SK-N-MC (cell line): ENCODE data around the gene PHETA1.

Source experiments
- DNase-seq: peaks from one replicate; pipeline ENCODE4 v3.0.0-alpha.2; 2011; ENCODE audit warnings: low read depth, low spot score
- H3K27ac ChIP-seq: fragments of 200-600 bp; sonication (generic); 2 replicates; pipeline ENCODE4 v1.5.1; 2016; ENCODE audit warnings: mixed run types
- H3K36me3 ChIP-seq: fragments of 200-600 bp; sonication (generic); 2 replicates; pipeline ENCODE4 v1.6.1; 2017; ENCODE audit warnings: antibody characterized with exemption, low read length, mixed read lengths; ENCODE audit not compliant: insufficient read depth
- H3K4me3 ChIP-seq: fragments of 200-600 bp; sonication (generic); 2 replicates; pipeline ENCODE4 v1.5.1; 2016
- H3K9ac ChIP-seq: fragments of 200-600 bp; sonication (generic); 2 replicates; pipeline ENCODE4 v1.8.0; 2017; ENCODE audit warnings: mixed run types, mixed read lengths; ENCODE audit not compliant: insufficient read length
- H3K9me3 ChIP-seq: fragments of 200-600 bp; sonication (generic); 2 replicates; pipeline ENCODE4 v1.6.1; 2017; ENCODE audit warnings: low read depth, mild to moderate bottlenecking, antibody characterized with exemption, low read length, moderate library complexity, mixed read lengths
- EZH2 ChIP-seq: fragments of 200-600 bp; sonication (generic); IDR thresholded peaks from one replicate; pipeline ENCODE4 v1.6.1; 2017; ENCODE audit warnings: antibody characterized with exemption
- FOXP2 ChIP-seq: optimal IDR thresholded peaks from 2 replicates; pipeline ENCODE3; 2011; ENCODE audit warnings: mild to moderate bottlenecking, moderate library complexity; ENCODE audit not compliant: insufficient read depth; ENCODE audit errors: extremely low read length, control extremely low read depth
- POLR2AphosphoS5 ChIP-seq: IDR thresholded peaks from 2 replicates; pipeline ENCODE4 v1.6.1; 2012; ENCODE audit warnings: mild to moderate bottlenecking, low read depth, low read length, borderline replicate concordance

Gene PHETA1, protein sequence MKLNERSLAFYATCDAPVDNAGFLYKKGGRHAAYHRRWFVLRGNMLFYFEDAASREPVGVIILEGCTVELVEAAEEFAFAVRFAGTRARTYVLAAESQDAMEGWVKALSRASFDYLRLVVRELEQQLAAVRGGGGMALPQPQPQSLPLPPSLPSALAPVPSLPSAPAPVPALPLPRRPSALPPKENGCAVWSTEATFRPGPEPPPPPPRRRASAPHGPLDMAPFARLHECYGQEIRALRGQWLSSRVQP

DNA sequence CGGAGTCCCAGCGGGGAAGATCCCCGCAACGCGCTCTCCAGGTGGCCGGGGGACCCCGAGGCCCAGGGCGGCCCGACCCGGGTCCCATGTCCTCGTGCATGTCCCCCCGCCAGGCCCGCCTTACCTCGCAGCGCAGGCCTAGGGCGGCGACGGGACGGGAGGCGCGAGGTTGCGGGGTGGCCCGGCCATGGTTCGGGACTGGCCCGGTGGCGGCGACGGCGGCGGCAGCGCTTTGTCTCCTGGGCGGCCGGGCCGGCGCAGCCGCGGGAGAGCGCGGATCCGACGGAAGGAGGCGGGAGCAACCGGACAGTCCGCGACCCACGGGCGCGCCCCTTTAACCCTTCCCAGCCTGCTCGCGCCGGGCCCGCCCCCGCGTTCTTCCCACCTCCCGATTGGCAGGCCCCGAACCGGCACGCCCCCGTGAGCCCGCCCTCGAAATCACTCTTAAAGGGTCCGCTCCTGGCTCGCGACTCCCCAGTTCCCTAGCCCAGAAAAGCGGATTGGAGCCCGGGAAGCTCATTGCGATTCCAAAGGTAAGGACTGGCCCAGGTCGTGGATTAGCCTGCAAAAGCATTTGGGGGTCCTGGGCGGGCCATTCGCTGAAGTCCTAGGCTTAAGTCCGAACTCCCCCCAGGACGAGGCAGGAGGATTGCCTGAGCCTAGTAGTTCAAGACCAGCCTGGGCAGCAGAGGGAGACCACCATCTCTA lies at the start of gene PHETA1:
TSS of gene PHETA1 (minus strand) at position 308 of the 708 bp plus-strand sequence. CDS start 5,668 bp downstream, outside the sequence.
- Histone ChIP-seq H3K36me3 (no peaks in the 10 kb centered on the region), H3K4me3 (peak within 1 kb of the TSS; percentile 80), H3K9ac (peak within 1 kb of the TSS; percentile 63), H3K9me3 (no peaks in the 10 kb centered on the region), H3K27ac (no peak within 1 kb of the TSS)
- no peak for TF ChIP-seq EZH2
- peak; percentile 10 for DNase-seq

- Histone ChIP-seq H3K36me3 (peaks cover 44% of the 10 kb centered on the region), H3K27ac (no peak overlapping the region), H3K9me3 (no peaks in the 10 kb centered on the region), H3K9ac (no peak overlapping the region), H3K4me3 (no peak overlapping the region)
- no peak for TF ChIP-seq FOXP2
- TF ChIP-seq POLR2AphosphoS5, result no peak
- no peak for TF ChIP-seq EZH2
- DNase-seq, result no peak
These were observed 49.6 kb upstream of the PHETA1 start for GRCh38 chr12:111418594-111418880.

GRCh38 chr12:111417784-111418593 lies 49.1 kb upstream of the PHETA1 start:
- Histone ChIP-seq H3K9me3 (no peaks in the 10 kb centered on the region), H3K4me3 (no peak overlapping the region), H3K9ac (no peak overlapping the region), H3K36me3 (peaks cover 44% of the 10 kb centered on the region), H3K27ac (no peak overlapping the region)
- DNase-seq, result no peak
- TF ChIP-seq FOXP2, result no peak
- TF ChIP-seq POLR2AphosphoS5, result no peak
- TF ChIP-seq EZH2, result no peak

DNA sequence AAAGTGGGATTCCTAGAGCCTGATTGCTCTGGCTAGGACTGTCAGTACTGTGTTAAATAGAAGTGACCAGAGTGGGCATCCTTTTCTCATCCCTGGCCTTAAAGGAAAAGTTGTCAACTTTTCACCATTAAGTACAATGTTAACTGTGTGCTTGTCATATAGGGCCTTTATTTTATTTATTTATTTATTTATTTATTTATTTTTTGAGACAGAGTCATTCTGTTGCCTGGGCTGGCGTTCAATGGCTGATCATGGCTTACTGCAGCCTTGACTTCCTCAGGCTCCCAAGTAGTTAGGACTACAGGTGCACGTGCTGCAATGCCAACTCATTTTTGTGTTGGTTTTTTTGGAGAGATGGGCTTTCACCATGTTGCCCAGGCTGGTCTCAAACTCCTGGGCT lies 48.4 kb upstream of the PHETA1 start:
- Histone ChIP-seq H3K36me3 (peaks cover 44% of the 10 kb centered on the region), H3K4me3 (no peak overlapping the region), H3K9me3 (no peaks in the 10 kb centered on the region), H3K27ac (no peak overlapping the region), H3K9ac (no peak overlapping the region)
- no peak for DNase-seq
- TF ChIP-seq FOXP2, result no peak
- no peak for TF ChIP-seq POLR2AphosphoS5
- no peak for TF ChIP-seq EZH2

- peaks cover 26% of the 10 kb centered on the region for H3K36me3 ChIP-seq
- H3K9me3 ChIP-seq, result no peaks in the 10 kb centered on the region
- H3K4me3 ChIP-seq, result no peak overlapping the region
- no peak for TF ChIP-seq POLR2AphosphoS5
- TF ChIP-seq EZH2, result no peak
- TF ChIP-seq FOXP2, result no peak
- H3K27ac ChIP-seq, result 0 out of 2 replicates have a peak overlapping the region, but pooled peaks have one; percentile 25
- DNase-seq, result no peak
- no peak overlapping the region for H3K9ac ChIP-seq
These were observed 45.9 kb upstream of the PHETA1 start for GRCh38 chr12:111414711-111415252.

GRCh38 chr12:111413442-111414086 lies 44.7 kb upstream of the PHETA1 start:
- Histone ChIP-seq H3K9me3 (no peaks in the 10 kb centered on the region), H3K27ac (peak overlapping the region; percentile 96; the same call in 1 of the 2 replicates), H3K9ac (no peak overlapping the region), H3K36me3 (peaks cover 16% of the 10 kb centered on the region; the same call in 1 of the 2 replicates), H3K4me3 (no peak overlapping the region)
- no peak for DNase-seq
- TF ChIP-seq EZH2 (no peak), POLR2AphosphoS5 (no peak), FOXP2 (no peak)

- H3K27ac ChIP-seq, result peak overlapping the region; percentile 96
- no peak for TF ChIP-seq EZH2
- no peak overlapping the region for H3K9ac ChIP-seq
- peak overlapping the region; percentile 68; the same call in 1 of the 2 replicates for H3K4me3 ChIP-seq
- DNase-seq, result no peak
- no peaks in the 10 kb centered on the region for H3K9me3 ChIP-seq
- peaks cover 13% of the 10 kb centered on the region; the same call in 1 of the 2 replicates for H3K36me3 ChIP-seq
These were observed 44.0 kb upstream of the PHETA1 start for GRCh38 chr12:111412830-111413441.
